Measurements from ENCODE around the gene COL27A1.

The COL27A1 gene

DNA sequence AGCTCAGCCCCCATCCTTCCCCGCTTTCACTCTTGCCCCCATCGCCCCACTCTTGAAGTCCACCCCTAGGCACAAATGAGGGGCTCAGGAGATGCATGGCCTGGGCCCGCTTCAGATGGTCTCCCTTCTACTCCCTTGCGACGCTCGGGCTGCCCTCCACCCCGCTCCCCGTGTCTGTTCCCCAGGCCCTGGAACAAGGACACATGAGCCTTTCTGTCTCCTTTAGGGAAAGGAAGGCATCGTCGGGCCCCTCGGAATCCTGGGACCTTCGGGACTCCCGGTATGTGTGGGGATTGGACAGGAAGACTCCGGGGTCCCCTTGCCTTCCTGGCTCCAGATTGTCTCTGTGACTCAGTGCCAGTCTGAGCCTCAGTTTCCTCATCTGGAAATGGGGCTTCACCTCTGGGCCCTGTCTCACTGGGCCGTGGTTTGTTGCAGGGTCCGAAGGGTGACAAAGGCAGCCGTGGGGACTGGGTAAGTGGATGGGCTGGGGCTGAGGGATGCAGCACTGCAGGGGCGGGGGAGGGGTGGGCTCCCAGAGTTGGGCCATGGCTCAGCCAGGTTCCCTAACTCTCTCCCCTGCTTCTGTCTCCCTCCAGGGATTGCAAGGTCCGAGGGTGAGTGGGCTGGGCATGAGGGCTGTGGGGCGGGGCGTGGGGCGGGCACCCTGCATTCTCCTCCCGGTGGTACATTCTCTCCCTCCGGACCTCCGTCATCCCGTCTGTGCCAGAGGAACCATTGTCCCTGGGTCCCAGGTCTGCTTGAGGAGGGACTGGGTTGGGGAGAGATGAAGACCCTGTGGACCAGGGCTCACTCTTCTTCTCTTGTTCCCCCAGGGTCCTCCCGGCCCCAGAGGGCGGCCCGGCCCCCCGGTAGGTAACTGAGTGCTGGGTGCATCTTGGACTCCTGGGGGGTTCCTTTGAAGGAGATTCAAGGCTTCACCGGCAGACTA is 145.8 kb downstream of the COL27A1 start:
- peaks cover 0 to 4% of the 10 kb centered on the region in 2 donors for H3K9me3 ChIP-seq (replicated peaks in 1 of 2; ENCODE audit: control insufficient read depth in 2 of 2, insufficient read depth in 1 of 2, low read depth in 1 of 2, low read length in 2 of 2)
- H4K8ac ChIP-seq (ENCODE audit: low read depth, low read length): no peak overlapping the region
- H3K14ac ChIP-seq (ENCODE audit: low read length): no peak overlapping the region
- H2BK5ac ChIP-seq (ENCODE audit: low read length): peak overlapping the region; percentile 41
- peak overlapping the region; percentile 58 for H2BK120ac ChIP-seq (ENCODE audit: low read depth, low read length)
- no peak for DNase-seq (ENCODE audit: low spot score)
- H3K36me3 ChIP-seq (replicated peaks in 1 of 2; ENCODE audit: control insufficient read depth in 2 of 2, insufficient read depth in 2 of 2, low read length in 2 of 2): peaks cover 12 to 30% of the 10 kb centered on the region in 2 donors
- peaks cover 0 to 6% of the 10 kb centered on the region in 2 donors for H3K4me1 ChIP-seq (ENCODE audit: control insufficient read depth in 2 of 2, insufficient read depth in 1 of 2, low read depth in 1 of 2, low read length in 2 of 2)
- H3K27ac ChIP-seq (replicated peaks; ENCODE audit: low read length): no peak overlapping the region
- H2AK5ac ChIP-seq (ENCODE audit: low read depth, low read length): peak overlapping the region; percentile 48
- no peak overlapping the region for H3K9ac ChIP-seq (ENCODE audit: low read depth, low read length, poor library complexity)
- no peak overlapping the region for H3K4me3 ChIP-seq (ENCODE audit: low read length in 2 of 2)
- H3K4ac ChIP-seq (ENCODE audit: low read length): no peak overlapping the region
- H3K79me1 ChIP-seq (ENCODE audit: low read depth, low read length): peaks cover 2% of the 10 kb centered on the region
- no peak overlapping the region for H2BK12ac ChIP-seq (ENCODE audit: low read length)
- H3K23ac ChIP-seq (ENCODE audit: low read depth, low read length, poor library complexity): no peak overlapping the region
- H3K18ac ChIP-seq (ENCODE audit: low read length): no peak overlapping the region
- no peak overlapping the region for H4K91ac ChIP-seq (ENCODE audit: low read depth, low read length, poor library complexity)
- peaks cover 0 to 2% (median 0%) of the 10 kb centered on the region in 3 experiments for H3K27me3 ChIP-seq (ENCODE audit: control insufficient read depth in 3 of 3, insufficient read depth in 3 of 3, low read depth in 1 of 3, low read length in 3 of 3)
- H2AFZ ChIP-seq (ENCODE audit: low read length): no peak overlapping the region
- no peak overlapping the region for H2BK15ac ChIP-seq (ENCODE audit: low read length)
- WGBS, 2 donors (ENCODE audit: extremely low coverage in 2 of 2, insufficient read length in 2 of 2, insufficient replicate concordance in 1 of 2): no CpG with 5 or more reads among the region's 31 CpGs
- no peak overlapping the region for H3K4me2 ChIP-seq (ENCODE audit: insufficient read depth, low read length, poor library complexity, severe bottlenecking)

DNA sequence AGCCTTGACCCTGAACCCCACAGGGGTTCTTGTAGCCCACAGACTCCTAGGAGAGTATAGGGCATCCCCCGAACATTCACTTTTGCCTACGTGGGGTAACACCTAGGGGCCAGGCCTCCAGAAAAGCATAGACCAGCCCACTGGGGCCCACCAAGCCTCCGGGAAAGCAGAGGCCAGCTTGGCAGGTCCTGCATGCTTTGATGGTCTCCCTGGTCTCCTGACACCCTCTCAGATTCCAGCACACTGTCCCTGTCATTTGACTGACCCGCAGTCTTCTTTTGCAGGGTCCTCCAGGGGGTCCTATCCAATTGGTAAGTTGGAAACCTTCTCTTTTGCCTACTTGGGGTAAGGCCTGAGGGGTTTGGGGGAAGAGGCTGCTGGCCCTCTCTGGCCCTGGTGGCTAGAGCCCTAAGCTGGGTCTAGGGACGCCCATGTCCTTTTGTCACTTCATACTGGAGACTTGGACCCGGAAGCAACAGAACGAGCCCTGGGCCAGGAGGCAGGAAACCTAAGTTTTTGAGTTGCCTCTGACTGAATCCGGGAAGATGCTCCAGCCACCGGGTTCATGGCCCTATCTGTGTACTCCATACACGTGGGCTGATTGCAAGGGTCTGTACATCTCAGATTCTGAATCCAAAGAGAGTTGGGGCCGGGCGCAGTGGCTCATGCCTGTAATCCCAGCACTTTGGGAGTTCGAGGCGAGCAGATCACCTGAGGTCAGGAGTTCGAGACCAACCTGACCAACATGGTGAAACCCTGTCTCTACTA is 146.6 kb downstream of the COL27A1 start:
- H4K91ac ChIP-seq (ENCODE audit: low read depth, low read length, poor library complexity): no peak overlapping the region
- no peak overlapping the region for H2BK15ac ChIP-seq (ENCODE audit: low read length)
- H3K18ac ChIP-seq (ENCODE audit: low read length): no peak overlapping the region
- H2AFZ ChIP-seq (ENCODE audit: low read length): no peak overlapping the region
- no peak overlapping the region for H2BK12ac ChIP-seq (ENCODE audit: low read length)
- peaks cover 0 to 2% (median 0%) of the 10 kb centered on the region in 3 experiments for H3K27me3 ChIP-seq (ENCODE audit: control insufficient read depth in 3 of 3, insufficient read depth in 3 of 3, low read depth in 1 of 3, low read length in 3 of 3)
- no peaks in the 10 kb centered on the region for H3K9me3 ChIP-seq (replicated peaks in 1 of 2; ENCODE audit: control insufficient read depth in 2 of 2, insufficient read depth in 1 of 2, low read depth in 1 of 2, low read length in 2 of 2)
- no peak overlapping the region for H4K8ac ChIP-seq (ENCODE audit: low read depth, low read length)
- H3K4me1 ChIP-seq (ENCODE audit: control insufficient read depth in 2 of 2, insufficient read depth in 1 of 2, low read depth in 1 of 2, low read length in 2 of 2): peaks cover 0 to 6% of the 10 kb centered on the region in 2 donors
- WGBS, 2 donors (ENCODE audit: extremely low coverage in 2 of 2, insufficient read length in 2 of 2, insufficient replicate concordance in 1 of 2): no CpG with 5 or more reads among the region's 15 CpGs
- no peak overlapping the region for H3K9ac ChIP-seq (ENCODE audit: low read depth, low read length, poor library complexity)
- peaks cover 12 to 24% of the 10 kb centered on the region in 2 donors for H3K36me3 ChIP-seq (replicated peaks in 1 of 2; ENCODE audit: control insufficient read depth in 2 of 2, insufficient read depth in 2 of 2, low read length in 2 of 2)
- H3K4ac ChIP-seq (ENCODE audit: low read length): no peak overlapping the region
- no peak overlapping the region for H3K14ac ChIP-seq (ENCODE audit: low read length)
- no peak overlapping the region for H3K27ac ChIP-seq (replicated peaks; ENCODE audit: low read length)
- H2AK5ac ChIP-seq (ENCODE audit: low read depth, low read length): no peak overlapping the region
- no peak overlapping the region for H2BK120ac ChIP-seq (ENCODE audit: low read depth, low read length)
- H3K23ac ChIP-seq (ENCODE audit: low read depth, low read length, poor library complexity): no peak overlapping the region
- no peak for DNase-seq (ENCODE audit: low spot score)
- H3K4me2 ChIP-seq (ENCODE audit: insufficient read depth, low read length, poor library complexity, severe bottlenecking): no peak overlapping the region
- peaks cover 2% of the 10 kb centered on the region for H3K79me1 ChIP-seq (ENCODE audit: low read depth, low read length)
- H2BK5ac ChIP-seq (ENCODE audit: low read length): peak overlapping the region; percentile 41
- no peak overlapping the region for H3K4me3 ChIP-seq (ENCODE audit: low read length in 2 of 2)

DNA sequence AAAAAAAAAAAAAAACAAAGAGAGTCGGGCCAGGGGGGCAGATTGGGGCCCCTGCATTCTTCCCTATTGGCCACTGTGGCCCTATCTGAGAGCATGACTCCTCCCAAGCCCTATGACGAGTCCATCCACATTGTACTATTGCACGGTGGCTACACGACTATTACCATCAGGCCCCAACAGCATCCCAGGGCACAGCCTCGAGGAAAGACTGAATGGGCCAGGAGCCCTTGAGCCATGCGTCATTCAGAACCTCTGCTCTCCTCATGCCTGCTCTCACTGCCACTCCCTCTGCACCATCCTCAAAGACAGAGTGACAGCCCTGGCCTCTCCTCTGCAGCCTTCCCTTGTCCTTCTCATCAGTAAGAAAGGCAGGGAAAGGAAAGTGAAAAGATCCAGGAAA is 147.4 kb downstream of the COL27A1 start:
- Histone ChIP-seq H3K23ac (ENCODE audit: low read depth, low read length, poor library complexity) (no peak overlapping the region), H3K18ac (ENCODE audit: low read length) (no peak overlapping the region), H3K4me1 (ENCODE audit: control insufficient read depth in 2 of 2, insufficient read depth in 1 of 2, low read depth in 1 of 2, low read length in 2 of 2) (peaks cover 0 to 6% of the 10 kb centered on the region in 2 donors), H3K9ac (ENCODE audit: low read depth, low read length, poor library complexity) (no peak overlapping the region), H2BK12ac (ENCODE audit: low read length) (no peak overlapping the region), H2BK5ac (ENCODE audit: low read length) (no peak overlapping the region), H3K27ac (replicated peaks; ENCODE audit: low read length) (no peak overlapping the region), H3K79me1 (ENCODE audit: low read depth, low read length) (peaks cover 2% of the 10 kb centered on the region), H3K4me3 (ENCODE audit: low read length in 2 of 2) (no peak overlapping the region), H2BK15ac (ENCODE audit: low read length) (no peak overlapping the region), H2AK5ac (ENCODE audit: low read depth, low read length) (no peak overlapping the region), H3K27me3 (ENCODE audit: control insufficient read depth in 3 of 3, insufficient read depth in 3 of 3, low read depth in 1 of 3, low read length in 3 of 3) (peaks cover 0 to 2% (median 0%) of the 10 kb centered on the region in 3 experiments), H3K4me2 (ENCODE audit: insufficient read depth, low read length, poor library complexity, severe bottlenecking) (no peak overlapping the region), H4K8ac (ENCODE audit: low read depth, low read length) (no peak overlapping the region), H3K9me3 (replicated peaks in 1 of 2; ENCODE audit: control insufficient read depth in 2 of 2, insufficient read depth in 1 of 2, low read depth in 1 of 2, low read length in 2 of 2) (no peaks in the 10 kb centered on the region), H2BK120ac (ENCODE audit: low read depth, low read length) (no peak overlapping the region), H4K91ac (ENCODE audit: low read depth, low read length, poor library complexity) (no peak overlapping the region), H3K36me3 (replicated peaks in 1 of 2; ENCODE audit: control insufficient read depth in 2 of 2, insufficient read depth in 2 of 2, low read length in 2 of 2) (peaks cover 12 to 18% of the 10 kb centered on the region in 2 donors), H2AFZ (ENCODE audit: low read length) (no peak overlapping the region), H3K14ac (ENCODE audit: low read length) (no peak overlapping the region), H3K4ac (ENCODE audit: low read length) (no peak overlapping the region)
- no peak for DNase-seq (ENCODE audit: low spot score)
- no CpG with 5 or more reads among the region's 6 CpGs for WGBS, 2 donors (ENCODE audit: extremely low coverage in 2 of 2, insufficient read length in 2 of 2, insufficient replicate concordance in 1 of 2)

DNA sequence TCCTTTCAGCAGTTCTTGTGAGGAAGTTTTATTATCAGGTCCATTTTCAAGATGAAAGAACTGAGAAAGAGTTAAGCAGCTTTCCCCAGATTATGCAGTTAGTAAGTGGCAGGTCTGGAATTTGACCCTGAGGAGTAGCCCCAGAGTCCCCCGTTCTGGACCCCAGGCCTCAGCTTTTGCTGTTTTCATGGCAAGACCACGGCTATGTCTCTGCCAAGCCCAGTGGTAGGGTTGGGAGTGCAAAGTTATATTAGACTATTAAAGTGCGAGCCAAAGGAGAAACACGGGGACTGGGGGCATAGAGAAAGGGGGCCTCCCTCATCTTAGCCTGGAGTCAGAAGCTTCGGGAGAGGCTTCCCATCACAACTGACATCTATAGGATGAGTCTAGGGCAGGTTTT is 148.2 kb downstream of the COL27A1 start:
- no peak overlapping the region for H3K18ac ChIP-seq (ENCODE audit: low read length)
- H3K36me3 ChIP-seq (replicated peaks in 1 of 2; ENCODE audit: control insufficient read depth in 2 of 2, insufficient read depth in 2 of 2, low read length in 2 of 2): peaks cover 10 to 12% of the 10 kb centered on the region in 2 donors
- no peak overlapping the region for H2AK5ac ChIP-seq (ENCODE audit: low read depth, low read length)
- no peak overlapping the region for H3K14ac ChIP-seq (ENCODE audit: low read length)
- no peak overlapping the region for H2BK15ac ChIP-seq (ENCODE audit: low read length)
- H4K91ac ChIP-seq (ENCODE audit: low read depth, low read length, poor library complexity): no peak overlapping the region
- H2BK120ac ChIP-seq (ENCODE audit: low read depth, low read length): no peak overlapping the region
- no peak overlapping the region for H2BK5ac ChIP-seq (ENCODE audit: low read length)
- peaks cover 0 to 6% of the 10 kb centered on the region in 2 donors for H3K4me1 ChIP-seq (ENCODE audit: control insufficient read depth in 2 of 2, insufficient read depth in 1 of 2, low read depth in 1 of 2, low read length in 2 of 2)
- no peak overlapping the region for H4K8ac ChIP-seq (ENCODE audit: low read depth, low read length)
- H3K27ac ChIP-seq (replicated peaks; ENCODE audit: low read length): no peak overlapping the region
- peaks cover 2% of the 10 kb centered on the region for H3K79me1 ChIP-seq (ENCODE audit: low read depth, low read length)
- no peak overlapping the region for H3K9ac ChIP-seq (ENCODE audit: low read depth, low read length, poor library complexity)
- H2AFZ ChIP-seq (ENCODE audit: low read length): no peak overlapping the region
- H3K4me3 ChIP-seq (ENCODE audit: low read length in 2 of 2): no peak overlapping the region
- no peaks in the 10 kb centered on the region for H3K9me3 ChIP-seq (replicated peaks in 1 of 2; ENCODE audit: control insufficient read depth in 2 of 2, insufficient read depth in 1 of 2, low read depth in 1 of 2, low read length in 2 of 2)
- WGBS, 2 donors (ENCODE audit: extremely low coverage in 2 of 2, insufficient read length in 2 of 2, insufficient replicate concordance in 1 of 2): no CpG with 5 or more reads among the region's 5 CpGs
- DNase-seq (ENCODE audit: low spot score): no peak
- H3K4me2 ChIP-seq (ENCODE audit: insufficient read depth, low read length, poor library complexity, severe bottlenecking): no peak overlapping the region
- H3K4ac ChIP-seq (ENCODE audit: low read length): no peak overlapping the region
- peaks cover 0 to 2% (median 0%) of the 10 kb centered on the region in 3 experiments for H3K27me3 ChIP-seq (ENCODE audit: control insufficient read depth in 3 of 3, insufficient read depth in 3 of 3, low read depth in 1 of 3, low read length in 3 of 3)
- no peak overlapping the region for H3K23ac ChIP-seq (ENCODE audit: low read depth, low read length, poor library complexity)
- no peak overlapping the region for H2BK12ac ChIP-seq (ENCODE audit: low read length)

All from neuronal stem cell (in vitro differentiated cells).